Kidney (tissue), 14 donors: ENCODE results near the gene PTPRQ. TPM values are rescaled to one million over a fixed set of nuclear protein-coding genes. Genes with fewer than 3 reads are reported as not detected.
A peak's percentile ranks its signal among the peaks of the same experiment; 100 is the strongest.

ENCODE experiments used
- DNase-seq, 5 donors: peaks; one replicate each; pipeline ENCODE4 v3.0.0-alpha.2; 2013 to 2020
- FAIRE-seq: peaks from 2 replicates; lab custom pipeline; 2012; peaks lifted over from hg19 to GRCh38; lab: Jason Lieb, UNC
- H3K27ac ChIP-seq, 2 donors: one replicate each; pipeline ENCODE4 v1.7.0; 2013; ENCODE audit warnings: low read depth in 2 of 2, low read length in 2 of 2, inconsistent platforms in 1 of 2
- H3K27me3 ChIP-seq: one replicate; pipeline ENCODE4 v1.7.1; 2013; ENCODE audit warnings: low read length, inconsistent platforms; ENCODE audit not compliant: control insufficient read depth, insufficient read depth
- H3K36me3 ChIP-seq, 3 donors: one replicate each; pipeline versions ENCODE4 v1.7.0 to v1.7.1; 2013; ENCODE audit warnings: low read length in 3 of 3, control low read depth in 1 of 3, inconsistent platforms in 1 of 3; ENCODE audit not compliant: insufficient read depth in 3 of 3, control insufficient read depth in 2 of 3
- H3K4me1 ChIP-seq, 3 donors: one replicate each; pipeline versions ENCODE4 v1.7.0 to v1.7.1; 2013; ENCODE audit warnings: low read length in 3 of 3, inconsistent platforms in 1 of 3, low read depth in 1 of 3; ENCODE audit not compliant: control insufficient read depth in 2 of 3, insufficient read depth in 2 of 3
- H3K4me3 ChIP-seq, 3 donors: one replicate each; pipeline versions ENCODE4 v1.7.0 to v1.8.1; 2013; ENCODE audit warnings: low read length in 3 of 3, control low read depth in 1 of 3, inconsistent platforms in 1 of 3
- H3K9ac ChIP-seq, 3 donors: one replicate each; pipeline versions ENCODE4 v1.7.0 to v1.7.1; 2013; ENCODE audit warnings: low read length in 3 of 3, control low read depth in 1 of 3, inconsistent platforms in 1 of 3
- H3K9me3 ChIP-seq, 3 donors: one replicate each; pipeline versions ENCODE4 v1.7.0 to v1.7.1; 2013; ENCODE audit warnings: low read length in 3 of 3, control low read depth in 1 of 3, inconsistent platforms in 1 of 3; ENCODE audit not compliant: control insufficient read depth in 2 of 3, insufficient read depth in 1 of 3
- CTCF ChIP-seq: IDR thresholded peaks from 3 replicates; pipeline ENCODE4 v1.5.1; 2012; ENCODE audit warnings: mild to moderate bottlenecking, moderate library complexity, borderline replicate concordance; ENCODE audit not compliant: insufficient read depth; ENCODE audit errors: extremely low read depth
- intact Hi-C: fragments of 100-400 bp; cut with DNase I; formaldehyde crosslinking; loops from one replicate; pipeline ENCODE4 v1.11.1; 2022
- polyA plus RNA-seq: library from polyadenylated mRNA; stranded (reverse); fragments of 350-450 nt; fragmentation: Illumina TruSeq; extraction: RNeasy Lipid Tissue Mini Kit (QIAGEN cat#74804); gene quantifications from one replicate; pipeline ENCODE4 v1.2.3, GENCODE V29; 2014; ENCODE audit warnings: low read depth, low replicate concordance; ENCODE audit not compliant: insufficient read depth
- total RNA-seq: library from RNA; stranded (reverse); fragmentation: NEBNext Ultra II Directional; extraction: Animal tissue kit (Norgen Biotek cat#: 25700); gene quantifications from one replicate; pipeline ENCODE4 v1.2.1, GENCODE V29; 2021
- donor health status: control.
- donor health status: control.
- donor health status: control.
- donor health status: control.
- donor health status: control.
- donor health status: DM: yes; HTN: yes; CAD: no.
- donor health status: Normal renal cell carcinoma (clear cell type).

PTPRQ gene
- total and polyA plus RNA-seq, 2 donors from 2014 or later, result 0.25 to 3.1 TPM

- DNase-seq (no peak), FAIRE-seq (no peak)
- no peaks in the 10 kb centered on the region for H3K27me3 ChIP-seq
- H3K9ac ChIP-seq, result no peak overlapping the region
- H3K27ac ChIP-seq, result no peak overlapping the region
- intact Hi-C loops, result no loop called here
- H3K9me3 ChIP-seq, result no peaks in the 10 kb centered on the region
- H3K36me3 ChIP-seq, result no peaks in the 10 kb centered on the region
- no peaks in the 10 kb centered on the region for H3K4me1 ChIP-seq
- TF ChIP-seq CTCF, result no peak
- H3K4me3 ChIP-seq, result no peak overlapping the region
These were observed 237.3 kb downstream of the PTPRQ start for GRCh38 chr12:80681287-80681686.

GRCh38 chr12:80681786-80682185, 237.8 kb downstream of the PTPRQ start:
- Histone ChIP-seq H3K4me3 (no peak overlapping the region), H3K27ac (no peak overlapping the region), H3K9ac (no peak overlapping the region), H3K9me3 (peaks cover 0 to 1% (median 0%) of the 10 kb centered on the region in 3 donors), H3K27me3 (no peaks in the 10 kb centered on the region), H3K4me1 (no peaks in the 10 kb centered on the region), H3K36me3 (no peaks in the 10 kb centered on the region)
- TF ChIP-seq CTCF, result no peak
- intact Hi-C loops, result no loop called here
- DNase-seq, result no peak
- peak; percentile 54 for FAIRE-seq

- intact Hi-C loops, result no loop called here
- no peak overlapping the region for H3K9ac ChIP-seq
- no peaks in the 10 kb centered on the region for H3K27me3 ChIP-seq
- FAIRE-seq (no peak), DNase-seq (no peak)
- no peak overlapping the region for H3K27ac ChIP-seq
- no peaks in the 10 kb centered on the region for H3K4me1 ChIP-seq
- H3K4me3 ChIP-seq, result no peak overlapping the region
- H3K9me3 ChIP-seq, result peaks cover 0 to 4% (median 0%) of the 10 kb centered on the region in 3 donors
- H3K36me3 ChIP-seq, result no peaks in the 10 kb centered on the region
- TF ChIP-seq CTCF, result no peak
These were observed 240.1 kb downstream of the PTPRQ start for GRCh38 chr12:80684077-80684495.

GRCh38 chr12:80690090-80690489, 246.1 kb downstream of the PTPRQ start:
- no peak for TF ChIP-seq CTCF
- DNase-seq (no peak), FAIRE-seq (no peak)
- Histone ChIP-seq H3K9me3 (peaks cover 0 to 4% (median 0%) of the 10 kb centered on the region in 3 donors), H3K27ac (no peak overlapping the region), H3K27me3 (no peaks in the 10 kb centered on the region), H3K4me1 (no peaks in the 10 kb centered on the region), H3K36me3 (no peaks in the 10 kb centered on the region), H3K4me3 (no peak overlapping the region), H3K9ac (no peak overlapping the region)
- intact Hi-C loops, result no loop called here
